HCT116 (cell line): ENCODE data around the gene FAM193A. TPM values are rescaled to one million over a fixed set of nuclear protein-coding genes. Genes with fewer than 3 reads are reported as not detected.

Experiments
- ATAC-seq: fragments of 200-7000 bp; cut with Tn5 transposase; 2 replicates; pipeline ENCODE4 v1.9.1; 2020; ENCODE audit warnings: mild to moderate bottlenecking, moderate library complexity
- BruUV-seq: library from RNA; stranded (reverse); fragments of 400-500 nt; replicated peaks from 2 replicates; lab custom pipeline; 2021; lab: Mats Ljungman, UMichigan
- CTCF ChIA-PET: fragments of 300-600 bp; sonication (Branson Sonifier 250); formaldehyde crosslinking; loops from one replicate; lab custom pipeline; 2021; ENCODE audit warnings: antibody characterized with exemption; lab: Charles Lee
- POLR2A ChIA-PET: fragments of 300-600, 350-600 bp; sonication (Branson Sonifier 250); formaldehyde crosslinking; loops from one replicate; lab custom pipeline; 2021; ENCODE audit warnings: antibody characterized with exemption; lab: Charles Lee
- RAD21 ChIA-PET, 2 experiments: fragments of 300-600 bp; sonication (Branson Sonifier 250); formaldehyde crosslinking; loops; one replicate each; lab custom pipeline; 2023; ENCODE audit warnings: low total read pairs in 2 of 2; ENCODE audit not compliant: uncharacterized antibody in 2 of 2, unreplicated experiment in 2 of 2, low non-redundant PET in 1 of 2; lab: Charles Lee
- DNase-seq: peaks from one replicate; pipeline ENCODE4 v3.0.0-alpha.2; 2010; ENCODE audit warnings: low read depth, low spot score
- H2AFZ ChIP-seq: fragments of 200-600 bp; shearing (Covaris generic), sonication (generic); 2 replicates; pipeline ENCODE4 v1.6.1; 2017; ENCODE audit warnings: low read depth, mixed run types, mixed read lengths, antibody characterized with exemption, low read length; ENCODE audit not compliant: poor library complexity, severe bottlenecking
- H3K27ac ChIP-seq: 2 replicates; pipeline ENCODE4 v1.5.1; 2012; ENCODE audit warnings: low read depth, low read length
- H3K27me3 ChIP-seq: fragments of 200-600 bp; sonication (generic); 2 replicates; pipeline ENCODE4 v1.6.1; 2016; ENCODE audit warnings: mixed run types, low read length, mixed read lengths; ENCODE audit not compliant: insufficient read depth
- H3K36me3 ChIP-seq, 2 experiments: fragments of 200-500 bp in 1 of 2; fragments of 200-600 bp in 1 of 2; sonication (Bioruptor generic) in 1 of 2; sonication (generic) in 1 of 2; 2 replicates each; pipeline versions ENCODE4 v1.5.1 to v1.6.1; 2014 to 2016; ENCODE audit warnings: low read length in 2 of 2, inconsistent platforms in 1 of 2, mixed read lengths in 1 of 2, mixed run types in 1 of 2; ENCODE audit not compliant: insufficient read depth in 2 of 2, control insufficient read depth in 1 of 2
- H3K4me1 ChIP-seq, 2 experiments: fragments of 200-600 bp in 1 of 2; sonication (generic) in 1 of 2; 2 replicates each; pipeline versions ENCODE4 v1.5.1 to v1.6.1; 2012 to 2017; ENCODE audit warnings: low read length in 2 of 2, inconsistent platforms in 1 of 2, mild to moderate bottlenecking in 1 of 2, mixed read lengths in 1 of 2, mixed run types in 1 of 2, moderate library complexity in 1 of 2; ENCODE audit not compliant: insufficient read depth in 2 of 2, control insufficient read depth in 1 of 2
- H3K4me2 ChIP-seq: fragments of 200-600 bp; sonication (generic); 2 replicates; pipeline ENCODE4 v1.6.1; 2017; ENCODE audit warnings: mixed run types, low read length, mixed read lengths
- H3K4me3 ChIP-seq, 2 experiments: fragments of 200-600 bp in 1 of 2; sonication (generic) in 1 of 2; replicated peaks in 1 of 2; 2 replicates each; pipeline ENCODE4 v1.5.1; 2011 to 2016; ENCODE audit warnings: low read length in 2 of 2, control low read depth in 1 of 2, low read depth in 1 of 2, mild to moderate bottlenecking in 1 of 2, mixed read lengths in 1 of 2, mixed run types in 1 of 2
- H3K79me2 ChIP-seq: fragments of 200-600 bp; sonication (generic); 2 replicates; pipeline ENCODE4 v1.6.1; 2017; ENCODE audit warnings: mild to moderate bottlenecking, mixed run types, low read length, moderate library complexity, mixed read lengths; ENCODE audit not compliant: insufficient read depth
- H3K9ac ChIP-seq: fragments of 200-600 bp; sonication (generic); 2 replicates; pipeline ENCODE4 v1.6.1; 2016; ENCODE audit warnings: low read length, mixed read lengths
- H3K9me2 ChIP-seq: fragments of 200-600 bp; sonication (generic), shearing (Covaris generic); 2 replicates; pipeline ENCODE4 v1.6.1; 2017; ENCODE audit warnings: mixed run types, mild to moderate bottlenecking, moderate library complexity; ENCODE audit not compliant: insufficient read depth
- H3K9me3 ChIP-seq, 2 experiments: fragments of 200-500 bp in 1 of 2; fragments of 200-600 bp in 1 of 2; sonication (Bioruptor generic) in 1 of 2; sonication (generic) in 1 of 2; 2 replicates each; pipeline ENCODE4 v1.6.1; 2014 to 2017; ENCODE audit warnings: low read length in 2 of 2, mixed read lengths in 2 of 2, inconsistent platforms in 1 of 2, low read depth in 1 of 2, mild to moderate bottlenecking in 1 of 2, mixed run types in 1 of 2, moderate library complexity in 1 of 2; ENCODE audit not compliant: control insufficient read depth in 1 of 2, insufficient read depth in 1 of 2
- H4K20me1 ChIP-seq: fragments of 200-600 bp; sonication (generic), shearing (Covaris generic); 2 replicates; pipeline ENCODE4 v1.6.1; 2017; ENCODE audit warnings: mixed run types, mild to moderate bottlenecking, moderate library complexity; ENCODE audit not compliant: insufficient read depth
- EZH2 ChIP-seq: fragments of 200-600 bp; sonication (generic); IDR thresholded peaks from 2 replicates; pipeline ENCODE4 v1.6.1; 2017; ENCODE audit warnings: antibody characterized with exemption, mixed run types
- RAD21 ChIP-seq: IDR thresholded peaks from 2 replicates; pipeline ENCODE4 v1.6.1; 2012; ENCODE audit warnings: low read depth, mild to moderate bottlenecking
- SIN3A ChIP-seq: IDR thresholded peaks from 2 replicates; pipeline ENCODE4 v1.6.1; 2012; ENCODE audit warnings: low read depth
- SP1 ChIP-seq: IDR thresholded peaks from 2 replicates; pipeline ENCODE4 v1.6.1; 2012; ENCODE audit warnings: low read depth
- TCF7L2 ChIP-seq: IDR thresholded peaks from 2 replicates; pipeline ENCODE4 v1.7.0; 2011; ENCODE audit warnings: borderline replicate concordance, inconsistent platforms; ENCODE audit not compliant: insufficient read depth, insufficient read length; ENCODE audit errors: extremely low read depth
- intact Hi-C: fragments of 100-400 bp; cut with micrococcal nuclease; formaldehyde crosslinking; loops from 2 replicates; pipeline ENCODE4 v1.10.0; 2022
- total RNA-seq: library from RNA; stranded (reverse); gene quantifications from one replicate; pipeline ENCODE4 v1.2.1, GENCODE V29; 2021; ENCODE audit not compliant: unreplicated experiment
- TF ChIP-seq, protein P1 (sequence below): IDR thresholded peaks from 2 replicates; pipeline ENCODE4 v1.6.1; 2012; ENCODE audit warnings: low read depth
- TF ChIP-seq, protein P2 (sequence below): IDR thresholded peaks from 2 replicates; pipeline ENCODE4 v1.6.1; 2011; ENCODE audit warnings: mild to moderate bottlenecking, low read length, moderate library complexity; ENCODE audit not compliant: insufficient replicate concordance; ENCODE audit errors: extremely low read depth

Gene FAM193A
- total RNA-seq, 1 experiment from 2014 or later = 15.7 TPM

DNA sequence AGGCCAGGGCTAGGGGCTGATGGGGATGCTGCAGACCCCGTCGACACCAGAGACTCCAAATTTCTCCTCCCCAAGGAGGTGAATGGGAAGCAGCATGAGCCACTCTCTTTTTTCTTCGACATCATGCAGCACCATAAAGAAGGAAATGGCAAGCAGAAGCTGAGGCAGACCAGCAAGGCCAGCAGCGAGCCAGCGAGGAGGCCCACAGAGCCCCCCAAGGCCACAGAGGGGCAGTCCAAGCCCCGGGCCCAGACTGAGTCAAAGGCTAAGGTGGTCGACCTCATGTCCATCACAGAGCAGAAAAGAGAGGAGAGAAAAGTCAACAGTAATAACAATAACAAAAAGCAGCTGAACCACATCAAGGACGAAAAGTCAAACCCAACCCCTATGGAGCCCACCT is 163.6 kb downstream of the FAM193A start:
- ChIA-PET RAD21 (no interaction called here), CTCF (no interaction called here), POLR2A (no interaction called here)
- TF ChIP-seq SIN3A (no peak), EZH2 (no peak)
- TF ChIP-seq, protein P1, sequence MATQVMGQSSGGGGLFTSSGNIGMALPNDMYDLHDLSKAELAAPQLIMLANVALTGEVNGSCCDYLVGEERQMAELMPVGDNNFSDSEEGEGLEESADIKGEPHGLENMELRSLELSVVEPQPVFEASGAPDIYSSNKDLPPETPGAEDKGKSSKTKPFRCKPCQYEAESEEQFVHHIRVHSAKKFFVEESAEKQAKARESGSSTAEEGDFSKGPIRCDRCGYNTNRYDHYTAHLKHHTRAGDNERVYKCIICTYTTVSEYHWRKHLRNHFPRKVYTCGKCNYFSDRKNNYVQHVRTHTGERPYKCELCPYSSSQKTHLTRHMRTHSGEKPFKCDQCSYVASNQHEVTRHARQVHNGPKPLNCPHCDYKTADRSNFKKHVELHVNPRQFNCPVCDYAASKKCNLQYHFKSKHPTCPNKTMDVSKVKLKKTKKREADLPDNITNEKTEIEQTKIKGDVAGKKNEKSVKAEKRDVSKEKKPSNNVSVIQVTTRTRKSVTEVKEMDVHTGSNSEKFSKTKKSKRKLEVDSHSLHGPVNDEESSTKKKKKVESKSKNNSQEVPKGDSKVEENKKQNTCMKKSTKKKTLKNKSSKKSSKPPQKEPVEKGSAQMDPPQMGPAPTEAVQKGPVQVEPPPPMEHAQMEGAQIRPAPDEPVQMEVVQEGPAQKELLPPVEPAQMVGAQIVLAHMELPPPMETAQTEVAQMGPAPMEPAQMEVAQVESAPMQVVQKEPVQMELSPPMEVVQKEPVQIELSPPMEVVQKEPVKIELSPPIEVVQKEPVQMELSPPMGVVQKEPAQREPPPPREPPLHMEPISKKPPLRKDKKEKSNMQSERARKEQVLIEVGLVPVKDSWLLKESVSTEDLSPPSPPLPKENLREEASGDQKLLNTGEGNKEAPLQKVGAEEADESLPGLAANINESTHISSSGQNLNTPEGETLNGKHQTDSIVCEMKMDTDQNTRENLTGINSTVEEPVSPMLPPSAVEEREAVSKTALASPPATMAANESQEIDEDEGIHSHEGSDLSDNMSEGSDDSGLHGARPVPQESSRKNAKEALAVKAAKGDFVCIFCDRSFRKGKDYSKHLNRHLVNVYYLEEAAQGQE = no peak
- H3K27me3 ChIP-seq = no peaks in the 10 kb centered on the region
- BruUV-seq = TSS peak; percentile 32
- H3K4me3 ChIP-seq = no peak overlapping the region
- no peak overlapping the region for H2AFZ ChIP-seq
- H3K79me2 ChIP-seq = no peaks in the 10 kb centered on the region
- no peaks in the 10 kb centered on the region for H3K9me2 ChIP-seq
- H3K9ac ChIP-seq = no peak overlapping the region
- H3K27ac ChIP-seq = no peak overlapping the region
- H3K9me3 ChIP-seq = no peaks in the 10 kb centered on the region
- intact Hi-C loops = no loop called here
- DNase-seq = no peak
- peaks cover 37 to 38% of the 10 kb centered on the region in 2 experiments; a peak in 3 of 4 replicates for H3K36me3 ChIP-seq
- H3K4me1 ChIP-seq = no peaks in the 10 kb centered on the region
- no peak for ATAC-seq
- H4K20me1 ChIP-seq = peaks cover 3% of the 10 kb centered on the region; the same call in 1 of the 2 replicates
- H3K4me2 ChIP-seq = no peak overlapping the region

DNA sequence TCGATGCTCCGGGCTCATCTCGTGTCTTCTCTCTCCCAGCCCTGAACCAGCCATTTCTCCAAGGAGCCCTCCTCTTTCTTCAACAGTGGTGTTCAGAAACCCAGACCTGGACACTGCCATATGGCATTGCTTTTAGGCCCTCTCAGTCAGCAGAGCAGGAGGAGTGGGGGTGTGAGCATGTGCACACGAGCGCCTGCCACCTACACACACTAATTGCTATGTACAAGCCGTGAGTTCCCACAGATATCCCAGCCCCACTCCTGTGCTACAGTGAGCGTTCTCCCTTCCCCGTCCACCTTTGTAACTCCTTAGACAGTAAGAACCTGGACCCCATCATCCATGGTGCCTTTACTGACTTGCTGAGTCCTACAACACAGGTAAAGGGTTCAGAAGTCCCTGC is 165.9 kb downstream of the FAM193A start:
- Histone ChIP-seq H3K9me3 (no peaks in the 10 kb centered on the region), H3K4me2 (no peak overlapping the region), H4K20me1 (no peaks in the 10 kb centered on the region), H3K4me3 (no peak overlapping the region), H3K9me2 (no peaks in the 10 kb centered on the region), H3K36me3 (peaks cover 27 to 31% of the 10 kb centered on the region in 2 experiments; a peak in 3 of 4 replicates), H3K4me1 (no peaks in the 10 kb centered on the region), H3K27me3 (no peaks in the 10 kb centered on the region), H3K79me2 (no peaks in the 10 kb centered on the region), H2AFZ (no peak overlapping the region), H3K27ac (no peak overlapping the region), H3K9ac (no peak overlapping the region)
- intact Hi-C loops = no loop called here
- DNase-seq (no peak), ATAC-seq (no peak)
- POLR2A ChIA-PET = no interaction called here
- BruUV-seq = no TSS peak
- CTCF ChIA-PET = no interaction called here
- RAD21 ChIA-PET = no interaction called here
- TF ChIP-seq RAD21 = no peak
- TF ChIP-seq TCF7L2 = no peak
- TF ChIP-seq, protein P2, sequence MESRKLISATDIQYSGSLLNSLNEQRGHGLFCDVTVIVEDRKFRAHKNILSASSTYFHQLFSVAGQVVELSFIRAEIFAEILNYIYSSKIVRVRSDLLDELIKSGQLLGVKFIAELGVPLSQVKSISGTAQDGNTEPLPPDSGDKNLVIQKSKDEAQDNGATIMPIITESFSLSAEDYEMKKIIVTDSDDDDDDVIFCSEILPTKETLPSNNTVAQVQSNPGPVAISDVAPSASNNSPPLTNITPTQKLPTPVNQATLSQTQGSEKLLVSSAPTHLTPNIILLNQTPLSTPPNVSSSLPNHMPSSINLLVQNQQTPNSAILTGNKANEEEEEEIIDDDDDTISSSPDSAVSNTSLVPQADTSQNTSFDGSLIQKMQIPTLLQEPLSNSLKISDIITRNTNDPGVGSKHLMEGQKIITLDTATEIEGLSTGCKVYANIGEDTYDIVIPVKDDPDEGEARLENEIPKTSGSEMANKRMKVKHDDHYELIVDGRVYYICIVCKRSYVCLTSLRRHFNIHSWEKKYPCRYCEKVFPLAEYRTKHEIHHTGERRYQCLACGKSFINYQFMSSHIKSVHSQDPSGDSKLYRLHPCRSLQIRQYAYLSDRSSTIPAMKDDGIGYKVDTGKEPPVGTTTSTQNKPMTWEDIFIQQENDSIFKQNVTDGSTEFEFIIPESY = no peak
- no peak for TF ChIP-seq SP1
